ENCODE results near the gene ADRA2C. TPM values are rescaled to one million over a fixed set of nuclear protein-coding genes. Genes with fewer than 3 reads are reported as not detected.

The ADRA2C gene
- total RNA-seq, 1 experiment from 2014 or later, result 23.5 TPM

GRCh38 chr4:3802571-3803474, 36.6 kb downstream of the ADRA2C start:
- no TSS peak for BruUV-seq (replicated peaks)
- TF ChIP-seq SIN3A (IDR thresholded peaks at IDR 0.05; ENCODE audit: borderline replicate concordance, insufficient read depth, low read depth, low read length) (no peak), TCF7L2 (IDR thresholded peaks at IDR 0.05; ENCODE audit: low read depth, low read length) (no peak), POLR2AphosphoS5 (IDR thresholded peaks at IDR 0.05; ENCODE audit: low read depth, low read length) (no peak), CTCF (IDR thresholded peaks at IDR 0.05) (no peak)
- TF ChIP-seq, protein P1, sequence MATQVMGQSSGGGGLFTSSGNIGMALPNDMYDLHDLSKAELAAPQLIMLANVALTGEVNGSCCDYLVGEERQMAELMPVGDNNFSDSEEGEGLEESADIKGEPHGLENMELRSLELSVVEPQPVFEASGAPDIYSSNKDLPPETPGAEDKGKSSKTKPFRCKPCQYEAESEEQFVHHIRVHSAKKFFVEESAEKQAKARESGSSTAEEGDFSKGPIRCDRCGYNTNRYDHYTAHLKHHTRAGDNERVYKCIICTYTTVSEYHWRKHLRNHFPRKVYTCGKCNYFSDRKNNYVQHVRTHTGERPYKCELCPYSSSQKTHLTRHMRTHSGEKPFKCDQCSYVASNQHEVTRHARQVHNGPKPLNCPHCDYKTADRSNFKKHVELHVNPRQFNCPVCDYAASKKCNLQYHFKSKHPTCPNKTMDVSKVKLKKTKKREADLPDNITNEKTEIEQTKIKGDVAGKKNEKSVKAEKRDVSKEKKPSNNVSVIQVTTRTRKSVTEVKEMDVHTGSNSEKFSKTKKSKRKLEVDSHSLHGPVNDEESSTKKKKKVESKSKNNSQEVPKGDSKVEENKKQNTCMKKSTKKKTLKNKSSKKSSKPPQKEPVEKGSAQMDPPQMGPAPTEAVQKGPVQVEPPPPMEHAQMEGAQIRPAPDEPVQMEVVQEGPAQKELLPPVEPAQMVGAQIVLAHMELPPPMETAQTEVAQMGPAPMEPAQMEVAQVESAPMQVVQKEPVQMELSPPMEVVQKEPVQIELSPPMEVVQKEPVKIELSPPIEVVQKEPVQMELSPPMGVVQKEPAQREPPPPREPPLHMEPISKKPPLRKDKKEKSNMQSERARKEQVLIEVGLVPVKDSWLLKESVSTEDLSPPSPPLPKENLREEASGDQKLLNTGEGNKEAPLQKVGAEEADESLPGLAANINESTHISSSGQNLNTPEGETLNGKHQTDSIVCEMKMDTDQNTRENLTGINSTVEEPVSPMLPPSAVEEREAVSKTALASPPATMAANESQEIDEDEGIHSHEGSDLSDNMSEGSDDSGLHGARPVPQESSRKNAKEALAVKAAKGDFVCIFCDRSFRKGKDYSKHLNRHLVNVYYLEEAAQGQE (IDR thresholded peaks at IDR 0.05; ENCODE audit: insufficient read depth in 1 of 2, low read depth in 2 of 2, low read length in 1 of 2), result no peak
- Histone ChIP-seq H3K4me3 (ENCODE audit: low read depth in 2 of 2, low read length in 2 of 2) (no peak overlapping the region), H3K27me3 (ENCODE audit: control insufficient read depth, insufficient read depth, low read length) (no peaks in the 10 kb centered on the region), H3K27ac (ENCODE audit: low read length) (no peak overlapping the region), H3K4me1 (ENCODE audit: control insufficient read depth, insufficient read depth, low read length) (no peaks in the 10 kb centered on the region), H3K36me3 (ENCODE audit: control insufficient read depth, insufficient read depth, low read length) (no peaks in the 10 kb centered on the region), H3K9me3 (ENCODE audit: control insufficient read depth, insufficient read depth, low read depth, low read length) (no peaks in the 10 kb centered on the region)
- ATAC-seq, result no peak
- in situ Hi-C loops (cut with HindIII; ENCODE audit: low pct_unique_long_range_greater_than_20kb, low sequenced_read_pairs) (no loop called here), intact Hi-C loops (cut with micrococcal nuclease; ENCODE audit: unreplicated experiment) (no loop called here)
- ChIA-PET CTCF (no interaction called here), POLR2A (interaction anchor here (0.6 kb wide), 1 partner anchor 15 kb away, joined by 3 read pairs; no protein-coding TSS in a partner anchor)
- DNase-seq (ENCODE audit: low read depth, low spot score), result no peak

DNA sequence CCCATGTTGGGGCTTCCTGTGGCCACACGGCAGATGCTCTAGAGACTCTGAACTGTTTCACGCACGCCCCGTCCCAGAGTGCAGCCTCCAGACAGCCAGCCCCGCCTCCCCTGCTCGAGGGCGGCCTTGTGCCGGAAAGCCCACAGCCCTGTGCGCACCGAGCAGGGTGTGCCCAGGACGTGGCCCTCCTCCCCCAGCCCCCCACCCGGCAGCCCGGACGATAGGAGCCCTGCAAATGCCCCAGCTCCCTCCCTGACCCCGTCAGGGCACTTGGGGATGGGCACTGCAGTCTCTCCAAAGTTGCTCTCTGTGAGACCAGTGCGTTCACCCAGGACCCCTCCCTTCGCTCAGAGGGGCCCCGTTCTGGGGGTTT, 37.3 kb downstream of the ADRA2C start:
- in situ Hi-C loops (cut with HindIII; ENCODE audit: low pct_unique_long_range_greater_than_20kb, low sequenced_read_pairs), result no loop called here
- BruUV-seq (replicated peaks), result no TSS peak
- no peak for TF ChIP-seq CTCF (IDR thresholded peaks at IDR 0.05)
- no peak for TF ChIP-seq TCF7L2 (IDR thresholded peaks at IDR 0.05; ENCODE audit: low read depth, low read length)
- TF ChIP-seq POLR2AphosphoS5 (IDR thresholded peaks at IDR 0.05; ENCODE audit: low read depth, low read length), result no peak
- TF ChIP-seq SIN3A (IDR thresholded peaks at IDR 0.05; ENCODE audit: borderline replicate concordance, insufficient read depth, low read depth, low read length), result no peak
- TF ChIP-seq, protein P1 (IDR thresholded peaks at IDR 0.05; ENCODE audit: insufficient read depth in 1 of 2, low read depth in 2 of 2, low read length in 1 of 2), result no peak
- no peaks in the 10 kb centered on the region for H3K36me3 ChIP-seq (ENCODE audit: control insufficient read depth, insufficient read depth, low read length)
- H3K27ac ChIP-seq (ENCODE audit: low read length), result no peak overlapping the region
- intact Hi-C loops (cut with micrococcal nuclease; ENCODE audit: unreplicated experiment), result no loop called here
- no peak for ATAC-seq
- ChIA-PET POLR2A (interaction anchor here (0.6 kb wide), 1 partner anchor 741 kb away, joined by 3 read pairs; no protein-coding TSS in a partner anchor), CTCF (interaction anchor here (0.5 kb wide), 1 partner anchor 79 kb away, joined by 3 read pairs; no protein-coding TSS in a partner anchor)
- no peaks in the 10 kb centered on the region for H3K4me1 ChIP-seq (ENCODE audit: control insufficient read depth, insufficient read depth, low read length)
- H3K4me3 ChIP-seq (ENCODE audit: low read depth in 2 of 2, low read length in 2 of 2), result no peak overlapping the region
- DNase-seq (ENCODE audit: low read depth, low spot score), result no peak
- no peaks in the 10 kb centered on the region for H3K27me3 ChIP-seq (ENCODE audit: control insufficient read depth, insufficient read depth, low read length)
- H3K9me3 ChIP-seq (ENCODE audit: control insufficient read depth, insufficient read depth, low read depth, low read length), result no peaks in the 10 kb centered on the region

All from Panc1 (cell line).